Stimulated activated CD8-positive, alpha-beta memory T cell treated with anti-CD3 and anti-CD28 coated beads, Interleukin-2, amount 100 ng/mL, for 48 hours (primary cell): ENCODE data around the gene LANCL1.

Experiments
- DNase-seq, 2 donors: peaks; one replicate each; pipeline ENCODE4 v3.0.0-alpha.2; 2020; ENCODE audit warnings: low read depth in 2 of 2

Gene LANCL1

DNA sequence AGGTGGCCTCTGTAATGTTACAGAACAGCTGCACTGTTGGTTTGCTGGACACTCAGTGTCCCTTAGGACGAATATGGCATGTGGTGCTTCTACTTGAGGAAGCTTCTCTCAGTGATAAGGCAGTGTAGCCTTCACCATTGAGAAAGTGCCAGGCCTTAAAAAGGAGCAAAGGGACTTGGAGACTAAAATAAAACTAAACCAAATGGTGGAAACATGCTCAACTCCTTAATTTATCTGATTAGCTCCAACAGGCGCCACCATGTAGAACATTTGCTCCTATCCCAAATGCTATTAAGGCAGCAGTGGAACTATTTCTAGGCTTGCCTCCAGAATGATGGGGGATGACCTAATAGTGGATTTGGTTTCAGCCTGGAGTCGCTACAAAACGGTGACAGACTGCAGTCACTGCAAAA, 84.1 kb downstream of the LANCL1 start:
- DNase-seq = no peak

DNA sequence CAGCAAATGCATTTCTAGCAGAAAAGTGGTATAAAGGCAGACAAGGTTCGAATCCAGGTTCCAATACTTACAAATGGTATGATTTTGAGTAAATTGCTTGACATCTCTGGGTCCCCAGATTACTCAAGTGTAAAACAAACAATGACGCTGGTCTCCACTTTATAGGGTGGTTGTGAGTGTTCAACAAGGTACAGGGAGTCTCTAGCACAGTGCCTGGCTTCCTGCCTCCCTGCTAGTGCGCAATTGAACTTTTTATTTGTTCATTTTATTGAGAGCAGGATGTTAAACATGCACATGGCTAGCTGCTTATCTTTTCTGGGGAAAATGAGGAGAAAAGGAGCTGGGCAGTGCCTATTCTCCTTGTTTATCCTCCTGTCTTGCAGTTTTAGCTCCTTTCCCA, 86.7 kb downstream of the LANCL1 start:
- no peak for DNase-seq

DNA sequence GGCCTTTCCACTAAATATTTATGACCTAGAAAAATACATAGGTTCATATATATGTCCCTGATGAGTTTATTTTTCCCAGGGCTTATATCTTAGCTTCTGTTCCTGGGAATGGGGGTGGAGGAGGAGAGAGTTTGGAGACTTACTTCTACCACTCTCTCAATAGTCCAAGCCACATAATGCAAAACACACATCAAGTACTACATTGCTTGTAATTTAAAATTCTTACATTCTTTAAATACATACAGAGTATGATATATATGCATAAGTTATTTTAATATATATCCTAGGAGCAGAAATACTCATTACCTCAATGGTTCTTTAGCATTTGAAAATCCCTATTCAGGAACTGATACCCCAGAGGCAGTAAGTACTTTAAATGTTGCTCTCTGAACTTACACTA, 88.4 kb downstream of the LANCL1 start:
- DNase-seq = no peak

DNA sequence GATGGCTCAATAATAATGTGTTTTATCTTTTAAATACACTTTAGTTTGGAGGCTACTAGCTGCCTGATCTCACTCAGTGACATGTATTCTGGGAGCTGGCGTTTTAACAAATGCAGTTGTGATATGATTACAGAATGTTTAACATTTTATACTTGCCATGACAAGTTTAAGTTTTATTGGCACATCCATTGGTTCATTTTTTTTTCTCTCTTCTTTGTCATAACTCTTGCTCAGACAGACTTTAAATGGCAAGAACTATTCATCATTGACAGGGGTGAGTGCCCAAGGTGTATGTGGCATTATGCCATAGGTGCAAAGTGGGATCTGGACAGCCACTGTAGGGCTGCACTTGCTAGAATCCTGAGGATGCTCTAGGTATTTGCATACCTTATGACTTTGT, 89.5 kb downstream of the LANCL1 start:
- DNase-seq = no peak
